CD14-positive monocyte (primary cell): ENCODE results near the gene CXCR1. TPM values are rescaled to one million over a fixed set of nuclear protein-coding genes. Genes with fewer than 3 reads are reported as not detected.

ENCODE experiments used
- DNase-seq, 3 donors: peaks; one replicate each; pipeline ENCODE4 v3.0.0-alpha.2; 2011 to 2022
- H2AFZ ChIP-seq: 2 replicates; pipeline ENCODE4 v1.6.0; 2012; ENCODE audit warnings: mild to moderate bottlenecking, low read depth, low read length, inconsistent platforms; ENCODE audit not compliant: insufficient read depth, poor library complexity, severe bottlenecking
- H3K27ac ChIP-seq, 2 donors: 1 replicate in 1 of 2; 2 replicates in 1 of 2; pipeline ENCODE4 v1.5.1; 2012 to 2013; ENCODE audit warnings: low read length in 2 of 2, control low read depth in 1 of 2, inconsistent platforms in 1 of 2, low read depth in 1 of 2, mild to moderate bottlenecking in 1 of 2
- H3K27me3 ChIP-seq, 2 donors: one replicate each; pipeline versions ENCODE4 v1.6.0 to v1.6.1; 2011 to 2013; ENCODE audit warnings: low read length in 2 of 2; ENCODE audit not compliant: control insufficient read depth in 2 of 2, insufficient read depth in 2 of 2
- H3K36me3 ChIP-seq, 2 donors: replicated peaks in 1 of 2; 1 replicate in 1 of 2; 2 replicates in 1 of 2; pipeline versions ENCODE4 v1.5.1 to v1.6.1; 2012 to 2013; ENCODE audit warnings: low read length in 2 of 2, control low read depth in 1 of 2, inconsistent platforms in 1 of 2, mild to moderate bottlenecking in 1 of 2; ENCODE audit not compliant: insufficient read depth in 2 of 2, control insufficient read depth in 1 of 2
- H3K4me1 ChIP-seq, 2 donors: 1 replicate in 1 of 2; 2 replicates in 1 of 2; pipeline versions ENCODE4 v1.5.1 to v1.6.1; 2012 to 2013; ENCODE audit warnings: low read length in 2 of 2, control low read depth in 1 of 2, inconsistent platforms in 1 of 2, mild to moderate bottlenecking in 1 of 2, moderate library complexity in 1 of 2; ENCODE audit not compliant: insufficient read depth in 2 of 2, control insufficient read depth in 1 of 2
- H3K4me2 ChIP-seq: replicated peaks from 2 replicates; pipeline ENCODE3; 2012; ENCODE audit warnings: low read length, moderate library complexity, mild to moderate bottlenecking; ENCODE audit not compliant: poor library complexity, severe bottlenecking; ENCODE audit errors: extremely low read depth
- H3K4me3 ChIP-seq, 3 experiments: fragments of 200-600 bp in 1 of 3; sonication (generic) in 1 of 3; replicated peaks in 1 of 3; 1 replicate in 2 of 3; 2 replicates in 1 of 3; pipeline ENCODE4 v1.5.1; 2011 to 2013; ENCODE audit warnings: low read length in 3 of 3, mild to moderate bottlenecking in 3 of 3, control low read depth in 2 of 3, low read depth in 2 of 3, inconsistent platforms in 1 of 3, moderate library complexity in 1 of 3
- H3K79me2 ChIP-seq: 2 replicates; pipeline ENCODE4 v1.6.0; 2012; ENCODE audit warnings: mild to moderate bottlenecking, control low read depth, inconsistent platforms, low read length, moderate library complexity; ENCODE audit not compliant: insufficient read depth
- H3K9ac ChIP-seq: 2 replicates; pipeline ENCODE4 v1.6.0; 2017; ENCODE audit warnings: low read length, mild to moderate bottlenecking; ENCODE audit not compliant: insufficient read depth, poor library complexity, severe bottlenecking
- H3K9me3 ChIP-seq, 2 donors: replicated peaks in 1 of 2; 1 replicate in 1 of 2; 2 replicates in 1 of 2; pipeline versions ENCODE4 v1.5.1 to v1.6.1; 2012 to 2013; ENCODE audit warnings: low read length in 2 of 2, control low read depth in 1 of 2; ENCODE audit not compliant: control insufficient read depth in 1 of 2, insufficient read depth in 1 of 2
- H4K20me1 ChIP-seq: 2 replicates; pipeline ENCODE4 v1.6.0; 2012; ENCODE audit warnings: mild to moderate bottlenecking, low read length, control low read depth, moderate library complexity; ENCODE audit not compliant: insufficient read depth
- H3K27ac Mint-ChIP-seq, 7 donors: one replicate each; pipeline ENCODE4 v1.8.0; 2020; ENCODE audit warnings: mild to moderate bottlenecking in 7 of 7, mixed read lengths in 7 of 7, moderate library complexity in 6 of 7, inconsistent platforms in 2 of 7
- H3K27me3 Mint-ChIP-seq, 3 donors: one replicate each; pipeline ENCODE4 v1.8.0; 2021 to 2022; ENCODE audit warnings: low read depth in 3 of 3, mild to moderate bottlenecking in 3 of 3, mixed read lengths in 3 of 3, moderate library complexity in 3 of 3, inconsistent platforms in 1 of 3
- H3K36me3 Mint-ChIP-seq, 2 donors: one replicate each; pipeline ENCODE4 v1.8.0; 2020; ENCODE audit warnings: mixed read lengths in 2 of 2, inconsistent platforms in 1 of 2, mild to moderate bottlenecking in 1 of 2
- H3K4me1 Mint-ChIP-seq: one replicate; pipeline ENCODE4 v1.8.0; 2020; ENCODE audit warnings: mild to moderate bottlenecking, mixed read lengths
- H3K4me3 Mint-ChIP-seq, 2 donors: one replicate each; pipeline ENCODE4 v1.8.0; 2020; ENCODE audit warnings: mild to moderate bottlenecking in 2 of 2, mixed read lengths in 2 of 2, moderate library complexity in 1 of 2
- H3K9me3 Mint-ChIP-seq, 7 donors: one replicate each; pipeline ENCODE4 v1.8.0; 2020 to 2022; ENCODE audit warnings: mixed read lengths in 7 of 7, mild to moderate bottlenecking in 6 of 7, moderate library complexity in 6 of 7, inconsistent platforms in 2 of 7
- WGBS: methylation state at CpG from one replicate; pipeline ENCODE4 v1.1.5; 2013; ENCODE audit warnings: missing lambda C conversion rate; ENCODE audit not compliant: insufficient coverage; 5-methylcytosine and 5-hydroxymethylcytosine counted together
- intact Hi-C, 2 donors: fragments of 100-400 bp; cut with micrococcal nuclease; formaldehyde crosslinking; loops; one replicate each; pipeline versions ENCODE4 v1.15.0 to v1.15.1; 2023
- polyA plus RNA-seq, 3 donors: library from polyadenylated mRNA; depleted of rRNA in 1 of 3; unstranded in 2 of 3; stranded (reverse) in 1 of 3; fragments of 300-500 nt in 2 of 3; fragments of >200 nt in 1 of 3; fragmentation: Illumina TruSeq in 2 of 3; gene quantifications; 1 replicate in 2 of 3; 2 replicates in 1 of 3; pipeline ENCODE4 v1.2.3, GENCODE V29; 2012 to 2021
- TF ChIP-seq, protein P1 (sequence below): fragments of 200-600 bp; IDR thresholded peaks from one replicate; pipeline ENCODE4 v1.8.0; 2022; ENCODE audit warnings: antibody characterized with exemption, mild to moderate bottlenecking

Gene CXCR1
- polyA plus RNA-seq, 3 donors = 0.44 to 2.4 (median 0.59) TPM

DNA sequence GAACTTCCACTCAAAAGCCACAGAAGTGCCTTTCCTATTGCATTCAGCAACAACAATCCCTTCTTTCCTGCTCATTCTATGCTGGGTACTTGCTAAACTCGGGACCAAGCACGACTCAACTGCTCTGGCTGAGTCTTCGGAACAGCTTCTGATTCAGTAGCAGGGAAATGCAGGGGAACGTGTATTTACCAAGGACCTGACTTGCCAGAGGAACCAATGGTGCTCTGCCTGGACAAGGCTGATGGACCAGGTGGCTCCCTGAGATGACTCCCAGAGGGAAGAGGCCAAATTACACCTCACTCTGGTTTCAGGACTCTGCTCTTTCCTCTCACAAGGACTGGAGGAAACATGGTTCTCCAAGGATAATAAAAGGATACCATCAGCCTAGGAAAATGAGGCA is 28.7 kb downstream of the CXCR1 start:
- DNase-seq = no peak
- Mint-ChIP-seq H3K9me3 (peaks cover 0 to 3% (median 0%) of the 10 kb centered on the region in 7 donors), H3K36me3 (peaks cover 28 to 43% of the 10 kb centered on the region in 2 donors), H3K4me3 (no peak overlapping the region), H3K4me1 (peaks cover 22% of the 10 kb centered on the region), H3K27ac (no peak overlapping the region), H3K27me3 (peaks cover 1 to 12% (median 2%) of the 10 kb centered on the region in 3 donors)
- Histone ChIP-seq H3K36me3 (peaks cover 15 to 34% of the 10 kb centered on the region in 2 donors), H4K20me1 (no peaks in the 10 kb centered on the region), H3K4me2 (peak overlapping the region; percentile 53), H3K9ac (no peak overlapping the region), H3K4me1 (peaks cover 13 to 22% of the 10 kb centered on the region in 2 donors), H3K27ac (peak overlapping the region in 1 of 2 donors; percentile 29), H3K79me2 (no peaks in the 10 kb centered on the region), H3K4me3 (peak overlapping the region in 1 of 3 experiments; percentile 37), H3K27me3 (no peaks in the 10 kb centered on the region), H3K9me3 (no peaks in the 10 kb centered on the region), H2AFZ (peak overlapping the region; percentile 57)
- intact Hi-C loops = no loop called here
- 84% methylated on average over 4 of the region's 4 CpGs for WGBS
- TF ChIP-seq, protein P1, sequence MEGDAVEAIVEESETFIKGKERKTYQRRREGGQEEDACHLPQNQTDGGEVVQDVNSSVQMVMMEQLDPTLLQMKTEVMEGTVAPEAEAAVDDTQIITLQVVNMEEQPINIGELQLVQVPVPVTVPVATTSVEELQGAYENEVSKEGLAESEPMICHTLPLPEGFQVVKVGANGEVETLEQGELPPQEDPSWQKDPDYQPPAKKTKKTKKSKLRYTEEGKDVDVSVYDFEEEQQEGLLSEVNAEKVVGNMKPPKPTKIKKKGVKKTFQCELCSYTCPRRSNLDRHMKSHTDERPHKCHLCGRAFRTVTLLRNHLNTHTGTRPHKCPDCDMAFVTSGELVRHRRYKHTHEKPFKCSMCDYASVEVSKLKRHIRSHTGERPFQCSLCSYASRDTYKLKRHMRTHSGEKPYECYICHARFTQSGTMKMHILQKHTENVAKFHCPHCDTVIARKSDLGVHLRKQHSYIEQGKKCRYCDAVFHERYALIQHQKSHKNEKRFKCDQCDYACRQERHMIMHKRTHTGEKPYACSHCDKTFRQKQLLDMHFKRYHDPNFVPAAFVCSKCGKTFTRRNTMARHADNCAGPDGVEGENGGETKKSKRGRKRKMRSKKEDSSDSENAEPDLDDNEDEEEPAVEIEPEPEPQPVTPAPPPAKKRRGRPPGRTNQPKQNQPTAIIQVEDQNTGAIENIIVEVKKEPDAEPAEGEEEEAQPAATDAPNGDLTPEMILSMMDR = no peak

DNA sequence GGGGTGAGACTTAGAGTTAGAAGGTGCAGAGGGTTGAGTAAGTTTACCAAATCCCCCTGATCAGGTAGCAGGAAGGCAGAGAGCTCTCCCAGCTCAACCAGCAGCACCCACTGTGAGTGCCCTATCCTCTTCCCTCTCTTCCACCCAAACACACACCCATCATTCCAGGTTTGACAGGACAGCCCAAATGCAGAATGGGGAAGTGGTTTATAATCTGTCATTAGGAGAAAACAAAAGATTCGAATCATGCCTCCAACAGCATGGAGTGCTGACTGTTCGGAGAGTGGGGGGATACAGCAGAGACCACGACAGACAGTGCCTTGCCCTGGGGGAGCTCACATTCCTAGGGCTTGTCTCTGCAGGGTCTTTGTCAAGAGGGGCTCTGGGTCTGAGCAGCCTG is 29.2 kb downstream of the CXCR1 start:
- peak overlapping the region in 1 of 3 experiments; percentile 37 for H3K4me3 ChIP-seq
- Mint-ChIP-seq H3K4me1 (peaks cover 25% of the 10 kb centered on the region), H3K36me3 (peaks cover 33 to 47% of the 10 kb centered on the region in 2 donors), H3K27me3 (peaks cover 1 to 13% (median 2%) of the 10 kb centered on the region in 3 donors), H3K4me3 (peak overlapping the region; percentile 53 to 68), H3K27ac (peak overlapping the region in 5 of 7 donors; percentile 17 to 78 (median 62)), H3K9me3 (peaks cover 0 to 3% (median 0%) of the 10 kb centered on the region in 7 donors)
- no peak for DNase-seq
- intact Hi-C loops = no loop called here
- peak overlapping the region in 1 of 2 donors; percentile 29 for H3K27ac ChIP-seq
- peak overlapping the region; percentile 53 for H3K4me2 ChIP-seq
- H3K4me1 ChIP-seq = peaks cover 13 to 22% of the 10 kb centered on the region in 2 donors
- H4K20me1 ChIP-seq = no peaks in the 10 kb centered on the region
- TF ChIP-seq, protein P1 = no peak
- WGBS = 0% methylated on average over 2 of the region's 3 CpGs
- H3K79me2 ChIP-seq = peaks cover 5% of the 10 kb centered on the region
- no peaks in the 10 kb centered on the region for H3K9me3 ChIP-seq
- peak overlapping the region; percentile 57 for H2AFZ ChIP-seq
- H3K36me3 ChIP-seq = peaks cover 15 to 34% of the 10 kb centered on the region in 2 donors
- no peak overlapping the region for H3K9ac ChIP-seq
- no peaks in the 10 kb centered on the region for H3K27me3 ChIP-seq
